Keratinocyte (primary cell): ENCODE data around the gene SCEL.

Source experiments
- EZH2 ChIP-seq: IDR thresholded peaks from one replicate; pipeline ENCODE4 v1.6.1; 2012; ENCODE audit warnings: inconsistent platforms, mild to moderate bottlenecking, low read length, moderate library complexity
- TF ChIP-seq, protein P1 (sequence below), 3 experiments: IDR thresholded peaks in 1 of 3; conservative IDR thresholded peaks in 1 of 3; optimal IDR thresholded peaks in 1 of 3; 2 replicates in 2 of 3; 3 replicates in 1 of 3; pipeline versions ENCODE3 to v1.5.1; 2011; ENCODE audit warnings: low read length in 3 of 3, mild to moderate bottlenecking in 3 of 3, moderate library complexity in 2 of 3, control low read depth in 1 of 3, inconsistent platforms in 1 of 3; ENCODE audit not compliant: insufficient read depth in 2 of 3; ENCODE audit errors: extremely low read depth in 1 of 3

DNA sequence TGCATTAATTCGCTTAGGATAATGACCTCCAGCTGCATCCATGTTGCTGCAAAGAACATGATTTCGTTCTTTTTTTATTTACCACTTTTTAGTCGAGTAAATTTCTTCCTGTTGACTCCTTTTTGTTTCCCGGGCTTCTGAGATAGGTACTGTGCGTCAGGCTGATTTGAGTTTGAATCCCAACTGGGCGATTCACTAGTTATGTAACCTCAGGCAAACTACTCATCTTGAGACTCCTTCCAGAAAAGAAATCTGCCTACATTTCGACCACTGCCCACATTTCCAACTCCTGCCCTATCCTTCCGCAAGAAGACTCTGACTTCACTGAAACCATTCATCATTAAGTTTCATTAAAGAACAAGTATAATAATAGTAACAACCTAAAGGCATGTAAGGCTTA lies 8.2 kb downstream of the SCEL start:
- no peak for TF ChIP-seq EZH2
- TF ChIP-seq, protein P1, sequence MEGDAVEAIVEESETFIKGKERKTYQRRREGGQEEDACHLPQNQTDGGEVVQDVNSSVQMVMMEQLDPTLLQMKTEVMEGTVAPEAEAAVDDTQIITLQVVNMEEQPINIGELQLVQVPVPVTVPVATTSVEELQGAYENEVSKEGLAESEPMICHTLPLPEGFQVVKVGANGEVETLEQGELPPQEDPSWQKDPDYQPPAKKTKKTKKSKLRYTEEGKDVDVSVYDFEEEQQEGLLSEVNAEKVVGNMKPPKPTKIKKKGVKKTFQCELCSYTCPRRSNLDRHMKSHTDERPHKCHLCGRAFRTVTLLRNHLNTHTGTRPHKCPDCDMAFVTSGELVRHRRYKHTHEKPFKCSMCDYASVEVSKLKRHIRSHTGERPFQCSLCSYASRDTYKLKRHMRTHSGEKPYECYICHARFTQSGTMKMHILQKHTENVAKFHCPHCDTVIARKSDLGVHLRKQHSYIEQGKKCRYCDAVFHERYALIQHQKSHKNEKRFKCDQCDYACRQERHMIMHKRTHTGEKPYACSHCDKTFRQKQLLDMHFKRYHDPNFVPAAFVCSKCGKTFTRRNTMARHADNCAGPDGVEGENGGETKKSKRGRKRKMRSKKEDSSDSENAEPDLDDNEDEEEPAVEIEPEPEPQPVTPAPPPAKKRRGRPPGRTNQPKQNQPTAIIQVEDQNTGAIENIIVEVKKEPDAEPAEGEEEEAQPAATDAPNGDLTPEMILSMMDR (optimal IDR thresholded peaks at IDR 0.05 in 1 of 3, IDR thresholded peaks at IDR 0.05 in 1 of 3, conservative IDR thresholded peaks at IDR 0.05 in 1 of 3; ENCODE audit: extremely low read depth in 1 of 3, insufficient read depth in 2 of 3, low read length in 3 of 3) = no peak
